ENCODE results near the gene PHLPP2.

GRCh38 chr16:71670537-71670936, 54.0 kb downstream of the PHLPP2 start:
- TF ChIP-seq CTCF (IDR thresholded peaks at IDR 0.05) = no peak
- no peak for TF ChIP-seq EP300 (IDR thresholded peaks at IDR 0.05)
- no peak for TF ChIP-seq POLR2AphosphoS5 (IDR thresholded peaks at IDR 0.05)
- TF ChIP-seq POLR2A (IDR thresholded peaks at IDR 0.05) = no peak
